CD14-positive monocyte (primary cell): ENCODE data around the gene CTF1. TPM values are rescaled to one million over a fixed set of nuclear protein-coding genes. Genes with fewer than 3 reads are reported as not detected.

Source experiments
- DNase-seq, 3 donors: peaks; one replicate each; pipeline ENCODE4 v3.0.0-alpha.2; 2011 to 2022
- H2AFZ ChIP-seq: 2 replicates; pipeline ENCODE4 v1.6.0; 2012; ENCODE audit warnings: mild to moderate bottlenecking, low read depth, low read length, inconsistent platforms; ENCODE audit not compliant: insufficient read depth, poor library complexity, severe bottlenecking
- H3K27ac ChIP-seq, 2 donors: 1 replicate in 1 of 2; 2 replicates in 1 of 2; pipeline ENCODE4 v1.5.1; 2012 to 2013; ENCODE audit warnings: low read length in 2 of 2, control low read depth in 1 of 2, inconsistent platforms in 1 of 2, low read depth in 1 of 2, mild to moderate bottlenecking in 1 of 2
- H3K27me3 ChIP-seq, 2 donors: one replicate each; pipeline versions ENCODE4 v1.6.0 to v1.6.1; 2011 to 2013; ENCODE audit warnings: low read length in 2 of 2; ENCODE audit not compliant: control insufficient read depth in 2 of 2, insufficient read depth in 2 of 2
- H3K36me3 ChIP-seq, 2 donors: replicated peaks in 1 of 2; 1 replicate in 1 of 2; 2 replicates in 1 of 2; pipeline versions ENCODE4 v1.5.1 to v1.6.1; 2012 to 2013; ENCODE audit warnings: low read length in 2 of 2, control low read depth in 1 of 2, inconsistent platforms in 1 of 2, mild to moderate bottlenecking in 1 of 2; ENCODE audit not compliant: insufficient read depth in 2 of 2, control insufficient read depth in 1 of 2
- H3K4me1 ChIP-seq, 2 donors: 1 replicate in 1 of 2; 2 replicates in 1 of 2; pipeline versions ENCODE4 v1.5.1 to v1.6.1; 2012 to 2013; ENCODE audit warnings: low read length in 2 of 2, control low read depth in 1 of 2, inconsistent platforms in 1 of 2, mild to moderate bottlenecking in 1 of 2, moderate library complexity in 1 of 2; ENCODE audit not compliant: insufficient read depth in 2 of 2, control insufficient read depth in 1 of 2
- H3K4me2 ChIP-seq: replicated peaks from 2 replicates; pipeline ENCODE3; 2012; ENCODE audit warnings: low read length, moderate library complexity, mild to moderate bottlenecking; ENCODE audit not compliant: poor library complexity, severe bottlenecking; ENCODE audit errors: extremely low read depth
- H3K4me3 ChIP-seq, 3 experiments: fragments of 200-600 bp in 1 of 3; sonication (generic) in 1 of 3; replicated peaks in 1 of 3; 1 replicate in 2 of 3; 2 replicates in 1 of 3; pipeline ENCODE4 v1.5.1; 2011 to 2013; ENCODE audit warnings: low read length in 3 of 3, mild to moderate bottlenecking in 3 of 3, control low read depth in 2 of 3, low read depth in 2 of 3, inconsistent platforms in 1 of 3, moderate library complexity in 1 of 3
- H3K79me2 ChIP-seq: 2 replicates; pipeline ENCODE4 v1.6.0; 2012; ENCODE audit warnings: mild to moderate bottlenecking, control low read depth, inconsistent platforms, low read length, moderate library complexity; ENCODE audit not compliant: insufficient read depth
- H3K9ac ChIP-seq: 2 replicates; pipeline ENCODE4 v1.6.0; 2017; ENCODE audit warnings: low read length, mild to moderate bottlenecking; ENCODE audit not compliant: insufficient read depth, poor library complexity, severe bottlenecking
- H3K9me3 ChIP-seq, 2 donors: replicated peaks in 1 of 2; 1 replicate in 1 of 2; 2 replicates in 1 of 2; pipeline versions ENCODE4 v1.5.1 to v1.6.1; 2012 to 2013; ENCODE audit warnings: low read length in 2 of 2, control low read depth in 1 of 2; ENCODE audit not compliant: control insufficient read depth in 1 of 2, insufficient read depth in 1 of 2
- H4K20me1 ChIP-seq: 2 replicates; pipeline ENCODE4 v1.6.0; 2012; ENCODE audit warnings: mild to moderate bottlenecking, low read length, control low read depth, moderate library complexity; ENCODE audit not compliant: insufficient read depth
- H3K27ac Mint-ChIP-seq, 7 donors: one replicate each; pipeline ENCODE4 v1.8.0; 2020; ENCODE audit warnings: mild to moderate bottlenecking in 7 of 7, mixed read lengths in 7 of 7, moderate library complexity in 6 of 7, inconsistent platforms in 2 of 7
- H3K27me3 Mint-ChIP-seq, 3 donors: one replicate each; pipeline ENCODE4 v1.8.0; 2021 to 2022; ENCODE audit warnings: low read depth in 3 of 3, mild to moderate bottlenecking in 3 of 3, mixed read lengths in 3 of 3, moderate library complexity in 3 of 3, inconsistent platforms in 1 of 3
- H3K36me3 Mint-ChIP-seq, 2 donors: one replicate each; pipeline ENCODE4 v1.8.0; 2020; ENCODE audit warnings: mixed read lengths in 2 of 2, inconsistent platforms in 1 of 2, mild to moderate bottlenecking in 1 of 2
- H3K4me1 Mint-ChIP-seq: one replicate; pipeline ENCODE4 v1.8.0; 2020; ENCODE audit warnings: mild to moderate bottlenecking, mixed read lengths
- H3K4me3 Mint-ChIP-seq, 2 donors: one replicate each; pipeline ENCODE4 v1.8.0; 2020; ENCODE audit warnings: mild to moderate bottlenecking in 2 of 2, mixed read lengths in 2 of 2, moderate library complexity in 1 of 2
- H3K9me3 Mint-ChIP-seq, 7 donors: one replicate each; pipeline ENCODE4 v1.8.0; 2020 to 2022; ENCODE audit warnings: mixed read lengths in 7 of 7, mild to moderate bottlenecking in 6 of 7, moderate library complexity in 6 of 7, inconsistent platforms in 2 of 7
- CTCF ChIP-seq: fragments of 200-600 bp; IDR thresholded peaks from one replicate; pipeline ENCODE4 v1.8.0; 2022; ENCODE audit warnings: antibody characterized with exemption, mild to moderate bottlenecking
- WGBS: methylation state at CpG from one replicate; pipeline ENCODE4 v1.1.5; 2013; ENCODE audit warnings: missing lambda C conversion rate; ENCODE audit not compliant: insufficient coverage; 5-methylcytosine and 5-hydroxymethylcytosine counted together
- intact Hi-C, 2 donors: fragments of 100-400 bp; cut with micrococcal nuclease; formaldehyde crosslinking; loops; one replicate each; pipeline versions ENCODE4 v1.15.0 to v1.15.1; 2023
- polyA plus RNA-seq, 3 donors: library from polyadenylated mRNA; depleted of rRNA in 1 of 3; unstranded in 2 of 3; stranded (reverse) in 1 of 3; fragments of 300-500 nt in 2 of 3; fragments of >200 nt in 1 of 3; fragmentation: Illumina TruSeq in 2 of 3; gene quantifications; 1 replicate in 2 of 3; 2 replicates in 1 of 3; pipeline ENCODE4 v1.2.3, GENCODE V29; 2012 to 2021

CTF1 gene
- polyA plus RNA-seq, 3 donors, result 0.93 TPM; not detected in 2

- peak overlapping the region; percentile 85 to 92 for H3K4me3 Mint-ChIP-seq
- H3K27ac ChIP-seq, result peak overlapping the region in 1 of 2 donors; percentile 58
- intact Hi-C loops, result loop anchor here (2.0 kb wide), 2 partner anchors 21 to 27 kb away; partner anchors contain the start of gene FBXL19 (in 2 of the 2)
Observed at GRCh38 chr16:30895627-30896260, 670 bp upstream of the CTF1 start.

More at GRCh38 chr16:30895627-30896260, 670 bp upstream of the CTF1 start:
- peak overlapping the region in 1 of 3 experiments; percentile 88 for H3K4me3 ChIP-seq
- Mint-ChIP-seq H3K36me3 (peaks cover 7 to 13% of the 10 kb centered on the region in 2 donors), H3K27ac (peak overlapping the region in 6 of 7 donors; percentile 63 to 95 (median 88)), H3K4me1 (peaks cover 46% of the 10 kb centered on the region), H3K9me3 (peaks cover 0 to under 1% (median 0%) of the 10 kb centered on the region in 7 donors), H3K27me3 (peaks cover 0 to 5% (median 0%) of the 10 kb centered on the region in 3 donors)
- no peak for DNase-seq
- no peaks in the 10 kb centered on the region for H4K20me1 ChIP-seq
- H3K9ac ChIP-seq, result peak overlapping the region; percentile 69
- TF ChIP-seq CTCF, result no peak
- H3K27me3 ChIP-seq, result no peaks in the 10 kb centered on the region
- peaks cover 38 to 47% of the 10 kb centered on the region in 2 donors for H3K4me1 ChIP-seq
- peaks cover 0 to 9% of the 10 kb centered on the region in 2 donors for H3K36me3 ChIP-seq
- WGBS, result 79% methylated on average over 25 of the region's 32 CpGs
- H3K79me2 ChIP-seq, result peaks cover 12% of the 10 kb centered on the region
- H3K9me3 ChIP-seq, result no peaks in the 10 kb centered on the region
- peak overlapping the region; percentile 93 for H2AFZ ChIP-seq
- H3K4me2 ChIP-seq, result peak overlapping the region; percentile 99
